ENCODE data around the gene CES4A.

GRCh38 chr16:67029254-67030096 is 41.1 kb downstream of the CES4A start:
- TF ChIP-seq POLR2A (IDR thresholded peaks at IDR 0.05; ENCODE audit: low read depth, low read length) (no peak), POLR2AphosphoS5 (IDR thresholded peaks at IDR 0.05; ENCODE audit: low read depth, low read length) (peak; percentile 44; the same call in 1 of the 2 replicates)
